GM21381 (cell line): ENCODE measurements around the gene SRGAP3.

ENCODE experiments used
- ATAC-seq: cut with Tn5 transposase; IDR thresholded peaks from one replicate; pipeline ENCODE4 v1.9.1; 2021; ENCODE audit warnings: mild to moderate bottlenecking, moderate library complexity; ENCODE audit not compliant: unreplicated experiment

The SRGAP3 gene

GRCh38 chr3:8993331-8993730 is 256.1 kb downstream of the SRGAP3 start:
- ATAC-seq: no peak

- no peak for ATAC-seq
Observed at GRCh38 chr3:8992854-8993253, 256.6 kb downstream of the SRGAP3 start.

GRCh38 chr3:8992199-8992598 is 257.2 kb downstream of the SRGAP3 start:
- no peak for ATAC-seq

- ATAC-seq: no peak
Observed at GRCh38 chr3:8990266-8991215, 258.9 kb downstream of the SRGAP3 start.

GRCh38 chr3:8988791-8989558 is 260.5 kb downstream of the SRGAP3 start:
- no peak for ATAC-seq

- no peak for ATAC-seq
Observed at GRCh38 chr3:8988384-8988655, 261.1 kb downstream of the SRGAP3 start.

- ATAC-seq: no peak
Observed at GRCh38 chr3:8987645-8988383, 261.6 kb downstream of the SRGAP3 start.

- ATAC-seq: no peak
Observed at GRCh38 chr3:8987226-8987625, 262.2 kb downstream of the SRGAP3 start.

GRCh38 chr3:8986741-8987140 is 262.7 kb downstream of the SRGAP3 start:
- ATAC-seq: no peak

- ATAC-seq: no peak
Observed at GRCh38 chr3:8985876-8986275, 263.6 kb downstream of the SRGAP3 start.

- no peak for ATAC-seq
Observed at GRCh38 chr3:8985411-8985831, 264.0 kb downstream of the SRGAP3 start.

GRCh38 chr3:8984526-8984925 is 264.9 kb downstream of the SRGAP3 start:
- no peak for ATAC-seq

- ATAC-seq: no peak
Observed at GRCh38 chr3:8984081-8984480, 265.4 kb downstream of the SRGAP3 start.

GRCh38 chr3:8983591-8983990 is 265.9 kb downstream of the SRGAP3 start:
- ATAC-seq: no peak

GRCh38 chr3:8983026-8983425 is 266.4 kb downstream of the SRGAP3 start:
- ATAC-seq: no peak

GRCh38 chr3:8982509-8982908 is 266.9 kb downstream of the SRGAP3 start:
- ATAC-seq: no peak

- no peak for ATAC-seq
Observed at GRCh38 chr3:8981700-8982099, 267.7 kb downstream of the SRGAP3 start.

GRCh38 chr3:8981296-8981695 is 268.1 kb downstream of the SRGAP3 start:
- ATAC-seq: no peak

- no peak for ATAC-seq
Observed at GRCh38 chr3:8980756-8981257, 268.6 kb downstream of the SRGAP3 start.

GRCh38 chr3:8979262-8979661 is 270.2 kb downstream of the SRGAP3 start:
- ATAC-seq: no peak

GRCh38 chr3:8978551-8978950 is 270.9 kb downstream of the SRGAP3 start:
- ATAC-seq: no peak
